Vagina (tissue), 2 donors: ENCODE results near the gene CERS2.

Source experiments
- POLR2A ChIP-seq, 2 donors: fragments of 450-650 bp; IDR thresholded peaks; one replicate each; pipeline ENCODE4 v1.6.1; 2017; ENCODE audit warnings: antibody characterized with exemption in 2 of 2, mild to moderate bottlenecking in 2 of 2, moderate library complexity in 2 of 2
- POLR2AphosphoS5 ChIP-seq, 2 donors: sonication (generic); formaldehyde crosslinking; IDR thresholded peaks; one replicate each; pipeline ENCODE4 v1.9.0; 2017; ENCODE audit warnings: antibody characterized with exemption in 2 of 2, mild to moderate bottlenecking in 2 of 2, low read depth in 1 of 2; ENCODE audit not compliant: insufficient read depth in 1 of 2
- TF ChIP-seq, protein P1 (sequence below), 3 experiments: fragments of 450-650 bp in 2 of 3; fragments of 200-600 bp in 1 of 3; sonication (generic) in 1 of 3; IDR thresholded peaks; one replicate each; pipeline ENCODE4 v1.5.1; 2017 to 2019; ENCODE audit warnings: antibody characterized with exemption in 3 of 3, mild to moderate bottlenecking in 2 of 3, moderate library complexity in 2 of 3

DNA sequence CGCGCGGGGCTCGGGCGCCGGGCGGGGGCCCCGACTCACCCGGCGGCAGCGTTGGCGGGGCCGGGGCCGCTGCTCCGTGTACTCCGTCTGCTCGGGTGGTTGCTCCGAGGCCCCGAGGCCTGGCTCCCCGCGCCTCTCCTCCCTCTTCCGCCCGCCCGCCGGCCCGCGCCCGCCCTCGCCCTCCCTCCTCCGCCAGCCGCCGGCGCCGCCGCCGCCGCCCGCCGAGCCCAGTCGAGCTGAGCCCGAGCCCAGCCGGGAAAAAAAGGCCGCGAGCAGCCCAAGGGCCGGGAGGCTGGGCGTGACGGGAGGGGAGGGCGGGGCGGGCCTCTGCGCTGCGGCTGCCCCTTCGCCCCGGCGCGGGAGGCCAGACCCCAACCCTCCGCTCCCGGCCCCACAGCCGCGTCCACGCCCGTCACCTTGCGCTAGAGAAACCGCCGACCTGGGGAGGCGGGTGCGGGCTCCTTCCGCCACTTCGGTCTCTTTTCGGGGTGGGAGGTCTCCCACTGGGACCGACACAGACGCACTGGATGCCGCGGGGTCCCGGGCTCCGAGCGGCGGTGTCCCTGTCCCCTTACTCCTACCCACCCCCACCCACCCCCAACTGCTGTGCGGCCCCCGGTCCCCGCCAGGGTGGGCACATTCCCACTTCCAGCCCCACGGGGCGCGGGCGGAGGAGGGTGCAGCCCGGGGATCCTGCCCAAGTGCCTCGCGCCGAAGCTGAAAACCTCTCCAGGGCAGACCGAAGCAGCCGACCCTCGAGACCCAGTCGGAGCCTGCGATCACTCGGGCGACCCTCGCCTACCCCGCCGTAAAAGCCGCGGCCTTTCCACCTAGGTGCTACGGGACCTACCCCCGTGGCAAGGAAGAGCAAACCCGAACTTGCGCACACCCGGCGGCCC, at the start of gene CERS2:
- TF ChIP-seq POLR2AphosphoS5 (IDR thresholded peaks at IDR 0.05; ENCODE audit: insufficient read depth in 1 of 2, low read depth in 1 of 2): no peak
- TF ChIP-seq, protein P1, sequence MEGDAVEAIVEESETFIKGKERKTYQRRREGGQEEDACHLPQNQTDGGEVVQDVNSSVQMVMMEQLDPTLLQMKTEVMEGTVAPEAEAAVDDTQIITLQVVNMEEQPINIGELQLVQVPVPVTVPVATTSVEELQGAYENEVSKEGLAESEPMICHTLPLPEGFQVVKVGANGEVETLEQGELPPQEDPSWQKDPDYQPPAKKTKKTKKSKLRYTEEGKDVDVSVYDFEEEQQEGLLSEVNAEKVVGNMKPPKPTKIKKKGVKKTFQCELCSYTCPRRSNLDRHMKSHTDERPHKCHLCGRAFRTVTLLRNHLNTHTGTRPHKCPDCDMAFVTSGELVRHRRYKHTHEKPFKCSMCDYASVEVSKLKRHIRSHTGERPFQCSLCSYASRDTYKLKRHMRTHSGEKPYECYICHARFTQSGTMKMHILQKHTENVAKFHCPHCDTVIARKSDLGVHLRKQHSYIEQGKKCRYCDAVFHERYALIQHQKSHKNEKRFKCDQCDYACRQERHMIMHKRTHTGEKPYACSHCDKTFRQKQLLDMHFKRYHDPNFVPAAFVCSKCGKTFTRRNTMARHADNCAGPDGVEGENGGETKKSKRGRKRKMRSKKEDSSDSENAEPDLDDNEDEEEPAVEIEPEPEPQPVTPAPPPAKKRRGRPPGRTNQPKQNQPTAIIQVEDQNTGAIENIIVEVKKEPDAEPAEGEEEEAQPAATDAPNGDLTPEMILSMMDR (IDR thresholded peaks at IDR 0.05): no peak
- peak in 1 of 2 donors; percentile 38 for TF ChIP-seq POLR2A (IDR thresholded peaks at IDR 0.05)
